HepG2 (cell line): Measurements from ENCODE around the gene UXS1. TPM values are rescaled to one million over a fixed set of nuclear protein-coding genes. Genes with fewer than 3 reads are reported as not detected.

Source experiments
- AGO1 ChIP-seq: fragments of 200-400 bp; formaldehyde crosslinking; IDR thresholded peaks from 2 replicates; pipeline ENCODE4 v1.6.1; 2017; ENCODE audit warnings: mild to moderate bottlenecking, low read depth, low read length, moderate library complexity; ENCODE audit not compliant: poor library complexity, severe bottlenecking
- CHD2 ChIP-seq: IDR thresholded peaks from 2 replicates; pipeline ENCODE4 v1.6.1; 2011; ENCODE audit warnings: low read depth, low read length, improper control_type of control experiment
- FOXA3 ChIP-seq: IDR thresholded peaks from 2 replicates; pipeline ENCODE4 v1.6.1; 2016; ENCODE audit warnings: missing genetic modification reagents, missing compliant biosample characterization
- GABPA ChIP-seq, 2 experiments: IDR thresholded peaks; 2 replicates each; pipeline ENCODE4 v1.6.1; 2011 to 2016; ENCODE audit warnings: low read depth in 2 of 2, low read length in 1 of 2, missing biosample characterization in 1 of 2, missing genetic modification characterization in 1 of 2
- MTA3 ChIP-seq: sonication (generic); formaldehyde crosslinking; IDR thresholded peaks from 2 replicates; pipeline ENCODE4 v1.4.0; 2020; ENCODE audit warnings: missing genetic modification reagents
- REPIN1 ChIP-seq: sonication (generic); formaldehyde crosslinking; IDR thresholded peaks from 2 replicates; pipeline ENCODE4 v1.8.0; 2022; ENCODE audit warnings: missing genetic modification reagents, low read depth, mild to moderate bottlenecking, borderline replicate concordance
- SAP130 ChIP-seq: IDR thresholded peaks from 2 replicates; pipeline ENCODE4 v1.6.1; 2016; ENCODE audit warnings: low read depth
- SSRP1 ChIP-seq: IDR thresholded peaks from 2 replicates; pipeline ENCODE4 v1.6.1; 2016; ENCODE audit warnings: control low read depth
- U2AF2 ChIP-seq: fragments of 200-400 bp; formaldehyde crosslinking; IDR thresholded peaks from 2 replicates; pipeline ENCODE4 v1.6.1; 2017; ENCODE audit warnings: low read depth, mild to moderate bottlenecking, low read length
- ZFP37 ChIP-seq: sonication (generic); formaldehyde crosslinking; IDR thresholded peaks from 2 replicates; pipeline ENCODE4 v1.4.0; 2020; ENCODE audit warnings: missing genetic modification reagents, borderline replicate concordance
- ZIK1 ChIP-seq: sonication (generic); formaldehyde crosslinking; IDR thresholded peaks from 2 replicates; pipeline ENCODE4 v1.5.0; 2020; ENCODE audit warnings: mild to moderate bottlenecking, low read depth, missing genetic modification reagents, borderline replicate concordance
- ZNF207 ChIP-seq: fragments of 450-650 bp; IDR thresholded peaks from 2 replicates; pipeline ENCODE4 v1.6.1; 2016; ENCODE audit warnings: antibody characterized with exemption, borderline replicate concordance
- ZNF251 ChIP-seq: sonication (generic); formaldehyde crosslinking; IDR thresholded peaks from 2 replicates; pipeline ENCODE4 v1.9.0; 2021; ENCODE audit warnings: mild to moderate bottlenecking, missing genetic modification reagents
- ZNF652 ChIP-seq: IDR thresholded peaks from 2 replicates; pipeline ENCODE4 v1.6.1; 2016; ENCODE audit warnings: low read depth, borderline replicate concordance
- ZNF850 ChIP-seq: sonication (generic); formaldehyde crosslinking; conservative IDR thresholded peaks from 2 replicates; pipeline ENCODE4 v1.9.0; 2021; ENCODE audit warnings: mild to moderate bottlenecking, missing genetic modification reagents
- polyA plus RNA-seq, 8 experiments: library from polyadenylated mRNA; depleted of rRNA in 3 of 8; stranded (reverse) in 7 of 8; unstranded in 1 of 8; fragments of >200 nt; fragmentation: Illumina TruSeq in 4 of 8; extraction: Trizol in 4 of 8; gene quantifications; 2 replicates each; pipeline versions ENCODE4 v1.2.1 to v1.2.3, GENCODE V29; 2011 to 2016; ENCODE audit warnings: low read depth in 4 of 8, missing spikeins in 1 of 8, mixed read lengths in 1 of 8; ENCODE audit not compliant: insufficient read depth in 1 of 8
- total RNA-seq, 5 experiments: library from RNA; depleted of rRNA; stranded (reverse); fragments of >200 nt; fragmentation: Illumina TruSeq; extraction: Trizol; gene quantifications; 2 replicates each; pipeline ENCODE4 v1.2.3, GENCODE V29; 2016; ENCODE audit warnings: low read depth in 1 of 5
- TF ChIP-seq, protein P1 (sequence below): IDR thresholded peaks from 2 replicates; pipeline ENCODE4 v1.6.1; 2016; ENCODE audit warnings: mild to moderate bottlenecking
- TF ChIP-seq, protein P2 (sequence below): sonication (generic); formaldehyde crosslinking; IDR thresholded peaks from 2 replicates; pipeline ENCODE4 v1.4.0; 2020; ENCODE audit warnings: mild to moderate bottlenecking, low read depth, missing genetic modification reagents
- TF ChIP-seq, protein P3 (sequence below): IDR thresholded peaks from 2 replicates; pipeline ENCODE4 v1.4.0; 2020; ENCODE audit warnings: mild to moderate bottlenecking, missing genetic modification reagents
- TF ChIP-seq, protein P4 (sequence below): sonication (generic); formaldehyde crosslinking; conservative IDR thresholded peaks from 2 replicates; pipeline ENCODE4 v1.4.0; 2020; ENCODE audit warnings: mild to moderate bottlenecking, missing genetic modification reagents, moderate library complexity

UXS1 gene
- total and polyA plus RNA-seq, 2 of the 13 experiments (the other 11 are each of a cell fraction or from before 2014, with no cell fraction given) = 53.3 to 110 TPM

DNA sequence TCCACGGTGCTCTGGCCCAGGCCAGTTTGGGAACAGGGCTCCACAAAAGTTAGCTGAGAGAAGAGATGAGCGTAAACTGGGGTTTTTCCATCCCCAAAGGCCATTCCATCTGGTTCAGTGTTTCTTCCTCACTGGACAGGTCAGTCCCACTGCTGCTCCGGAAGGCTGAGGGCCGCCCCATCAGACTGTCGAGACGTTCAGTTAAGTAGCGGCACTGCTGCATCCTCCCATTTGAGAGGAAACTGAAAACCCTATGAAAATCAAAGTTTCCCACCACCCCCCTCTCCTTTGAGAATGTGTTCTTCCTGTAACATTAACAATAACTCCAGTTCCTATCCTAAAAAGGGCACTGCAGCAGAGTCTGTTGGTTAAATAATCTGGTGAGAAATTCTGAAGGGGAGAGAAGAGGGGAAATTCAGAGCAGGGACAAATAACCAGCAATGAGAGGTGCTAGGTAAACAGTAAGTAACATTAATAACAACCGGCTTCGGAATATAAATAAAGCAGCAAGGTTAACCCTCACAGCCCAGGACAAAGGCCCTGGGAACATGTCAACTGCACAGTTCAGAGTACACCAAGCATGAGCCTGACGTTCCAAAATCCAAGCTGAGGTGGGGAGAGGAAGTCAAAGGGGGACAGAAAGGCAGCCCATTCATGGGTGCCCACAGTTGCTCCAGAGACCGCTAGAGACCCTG lies 55.4 kb downstream of the UXS1 start (continued):
- TF ChIP-seq, protein P1, sequence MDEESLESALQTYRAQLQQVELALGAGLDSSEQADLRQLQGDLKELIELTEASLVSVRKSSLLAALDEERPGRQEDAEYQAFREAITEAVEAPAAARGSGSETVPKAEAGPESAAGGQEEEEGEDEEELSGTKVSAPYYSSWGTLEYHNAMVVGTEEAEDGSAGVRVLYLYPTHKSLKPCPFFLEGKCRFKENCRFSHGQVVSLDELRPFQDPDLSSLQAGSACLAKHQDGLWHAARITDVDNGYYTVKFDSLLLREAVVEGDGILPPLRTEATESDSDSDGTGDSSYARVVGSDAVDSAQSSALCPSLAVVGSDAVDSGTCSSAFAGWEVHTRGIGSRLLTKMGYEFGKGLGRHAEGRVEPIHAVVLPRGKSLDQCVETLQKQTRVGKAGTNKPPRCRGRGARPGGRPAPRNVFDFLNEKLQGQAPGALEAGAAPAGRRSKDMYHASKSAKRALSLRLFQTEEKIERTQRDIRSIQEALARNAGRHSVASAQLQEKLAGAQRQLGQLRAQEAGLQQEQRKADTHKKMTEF (CRISPR knock-in tag) = no peak
- TF ChIP-seq ZNF251 = no peak
- TF ChIP-seq, protein P2, sequence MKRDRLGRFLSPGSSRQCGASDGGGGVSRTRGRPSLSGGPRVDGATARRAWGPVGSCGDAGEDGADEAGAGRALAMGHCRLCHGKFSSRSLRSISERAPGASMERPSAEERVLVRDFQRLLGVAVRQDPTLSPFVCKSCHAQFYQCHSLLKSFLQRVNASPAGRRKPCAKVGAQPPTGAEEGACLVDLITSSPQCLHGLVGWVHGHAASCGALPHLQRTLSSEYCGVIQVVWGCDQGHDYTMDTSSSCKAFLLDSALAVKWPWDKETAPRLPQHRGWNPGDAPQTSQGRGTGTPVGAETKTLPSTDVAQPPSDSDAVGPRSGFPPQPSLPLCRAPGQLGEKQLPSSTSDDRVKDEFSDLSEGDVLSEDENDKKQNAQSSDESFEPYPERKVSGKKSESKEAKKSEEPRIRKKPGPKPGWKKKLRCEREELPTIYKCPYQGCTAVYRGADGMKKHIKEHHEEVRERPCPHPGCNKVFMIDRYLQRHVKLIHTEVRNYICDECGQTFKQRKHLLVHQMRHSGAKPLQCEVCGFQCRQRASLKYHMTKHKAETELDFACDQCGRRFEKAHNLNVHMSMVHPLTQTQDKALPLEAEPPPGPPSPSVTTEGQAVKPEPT (CRISPR knock-in tag) = no peak
- no peak for TF ChIP-seq ZNF207
- no peak for TF ChIP-seq GABPA (IDR thresholded peaks at IDR 0.05; ENCODE audit: low read depth, low read length)
- no peak for TF ChIP-seq GABPA (CRISPR knock-in tag; IDR thresholded peaks at IDR 0.05; ENCODE audit: low read depth)
- no peak for TF ChIP-seq AGO1
- TF ChIP-seq CHD2 = no peak
- TF ChIP-seq SSRP1 (CRISPR knock-in tag) = no peak
- TF ChIP-seq, protein P3, sequence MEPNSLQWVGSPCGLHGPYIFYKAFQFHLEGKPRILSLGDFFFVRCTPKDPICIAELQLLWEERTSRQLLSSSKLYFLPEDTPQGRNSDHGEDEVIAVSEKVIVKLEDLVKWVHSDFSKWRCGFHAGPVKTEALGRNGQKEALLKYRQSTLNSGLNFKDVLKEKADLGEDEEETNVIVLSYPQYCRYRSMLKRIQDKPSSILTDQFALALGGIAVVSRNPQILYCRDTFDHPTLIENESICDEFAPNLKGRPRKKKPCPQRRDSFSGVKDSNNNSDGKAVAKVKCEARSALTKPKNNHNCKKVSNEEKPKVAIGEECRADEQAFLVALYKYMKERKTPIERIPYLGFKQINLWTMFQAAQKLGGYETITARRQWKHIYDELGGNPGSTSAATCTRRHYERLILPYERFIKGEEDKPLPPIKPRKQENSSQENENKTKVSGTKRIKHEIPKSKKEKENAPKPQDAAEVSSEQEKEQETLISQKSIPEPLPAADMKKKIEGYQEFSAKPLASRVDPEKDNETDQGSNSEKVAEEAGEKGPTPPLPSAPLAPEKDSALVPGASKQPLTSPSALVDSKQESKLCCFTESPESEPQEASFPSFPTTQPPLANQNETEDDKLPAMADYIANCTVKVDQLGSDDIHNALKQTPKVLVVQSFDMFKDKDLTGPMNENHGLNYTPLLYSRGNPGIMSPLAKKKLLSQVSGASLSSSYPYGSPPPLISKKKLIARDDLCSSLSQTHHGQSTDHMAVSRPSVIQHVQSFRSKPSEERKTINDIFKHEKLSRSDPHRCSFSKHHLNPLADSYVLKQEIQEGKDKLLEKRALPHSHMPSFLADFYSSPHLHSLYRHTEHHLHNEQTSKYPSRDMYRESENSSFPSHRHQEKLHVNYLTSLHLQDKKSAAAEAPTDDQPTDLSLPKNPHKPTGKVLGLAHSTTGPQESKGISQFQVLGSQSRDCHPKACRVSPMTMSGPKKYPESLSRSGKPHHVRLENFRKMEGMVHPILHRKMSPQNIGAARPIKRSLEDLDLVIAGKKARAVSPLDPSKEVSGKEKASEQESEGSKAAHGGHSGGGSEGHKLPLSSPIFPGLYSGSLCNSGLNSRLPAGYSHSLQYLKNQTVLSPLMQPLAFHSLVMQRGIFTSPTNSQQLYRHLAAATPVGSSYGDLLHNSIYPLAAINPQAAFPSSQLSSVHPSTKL (CRISPR knock-in tag) = 0 out of 2 replicates have a peak, but pooled peaks have one; percentile 10
- TF ChIP-seq ZNF850 = no peak
- TF ChIP-seq U2AF2 = no peak
- TF ChIP-seq ZIK1 (CRISPR knock-in tag) = no peak
- TF ChIP-seq ZFP37 = no peak
- TF ChIP-seq MTA3 (CRISPR knock-in tag) = no peak
- TF ChIP-seq, protein P4, sequence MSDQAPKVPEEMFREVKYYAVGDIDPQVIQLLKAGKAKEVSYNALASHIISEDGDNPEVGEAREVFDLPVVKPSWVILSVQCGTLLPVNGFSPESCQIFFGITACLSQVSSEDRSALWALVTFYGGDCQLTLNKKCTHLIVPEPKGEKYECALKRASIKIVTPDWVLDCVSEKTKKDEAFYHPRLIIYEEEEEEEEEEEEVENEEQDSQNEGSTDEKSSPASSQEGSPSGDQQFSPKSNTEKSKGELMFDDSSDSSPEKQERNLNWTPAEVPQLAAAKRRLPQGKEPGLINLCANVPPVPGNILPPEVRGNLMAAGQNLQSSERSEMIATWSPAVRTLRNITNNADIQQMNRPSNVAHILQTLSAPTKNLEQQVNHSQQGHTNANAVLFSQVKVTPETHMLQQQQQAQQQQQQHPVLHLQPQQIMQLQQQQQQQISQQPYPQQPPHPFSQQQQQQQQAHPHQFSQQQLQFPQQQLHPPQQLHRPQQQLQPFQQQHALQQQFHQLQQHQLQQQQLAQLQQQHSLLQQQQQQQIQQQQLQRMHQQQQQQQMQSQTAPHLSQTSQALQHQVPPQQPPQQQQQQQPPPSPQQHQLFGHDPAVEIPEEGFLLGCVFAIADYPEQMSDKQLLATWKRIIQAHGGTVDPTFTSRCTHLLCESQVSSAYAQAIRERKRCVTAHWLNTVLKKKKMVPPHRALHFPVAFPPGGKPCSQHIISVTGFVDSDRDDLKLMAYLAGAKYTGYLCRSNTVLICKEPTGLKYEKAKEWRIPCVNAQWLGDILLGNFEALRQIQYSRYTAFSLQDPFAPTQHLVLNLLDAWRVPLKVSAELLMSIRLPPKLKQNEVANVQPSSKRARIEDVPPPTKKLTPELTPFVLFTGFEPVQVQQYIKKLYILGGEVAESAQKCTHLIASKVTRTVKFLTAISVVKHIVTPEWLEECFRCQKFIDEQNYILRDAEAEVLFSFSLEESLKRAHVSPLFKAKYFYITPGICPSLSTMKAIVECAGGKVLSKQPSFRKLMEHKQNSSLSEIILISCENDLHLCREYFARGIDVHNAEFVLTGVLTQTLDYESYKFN (CRISPR knock-in tag) = peak; percentile 24; the same call in 1 of the 2 replicates
- peak; percentile 92 for TF ChIP-seq ZNF652 (CRISPR knock-in tag)
- 0 out of 2 replicates have a peak, but pooled peaks have one; percentile 20 for TF ChIP-seq SAP130 (CRISPR knock-in tag)
- TF ChIP-seq REPIN1 (CRISPR knock-in tag) = no peak
- TF ChIP-seq FOXA3 (CRISPR knock-in tag) = peak; percentile 17; the same call in 1 of the 2 replicates
